HEK293 (cell line): ENCODE measurements around the gene MDM2.

Experiments used
- CTCF ChIA-PET: fragments of 350-600 bp; formaldehyde crosslinking; extraction: SDS; loops from one replicate; lab custom pipeline; 2021; ENCODE audit warnings: antibody characterized with exemption; lab: Yijun Ruan, JAX
- POLR2A ChIA-PET: fragments of 300-600 bp; formaldehyde crosslinking; extraction: SDS; loops from one replicate; lab custom pipeline; 2020; ENCODE audit warnings: antibody characterized with exemption, inconsistent platforms; lab: Yijun Ruan, JAX
- H3K27ac ChIP-seq: fragments of 200-500 bp; sonication (Bioruptor generic); 2 replicates; pipeline ENCODE4 v1.5.1; 2014; ENCODE audit warnings: low read depth, low read length, control low read depth, inconsistent platforms; ENCODE audit errors: extremely low read depth
- H3K36me3 ChIP-seq, 2 experiments: fragments of 200-500 bp in 1 of 2; sonication (Bioruptor generic) in 1 of 2; 1 replicate in 1 of 2; 2 replicates in 1 of 2; pipeline ENCODE4 v1.5.1; 2014 to 2017; ENCODE audit warnings: inconsistent platforms in 2 of 2, low read length in 2 of 2; ENCODE audit not compliant: control insufficient read depth in 2 of 2, insufficient read depth in 1 of 2
- H3K4me1 ChIP-seq: fragments of 200-500 bp; sonication (Bioruptor generic); 2 replicates; pipeline ENCODE4 v1.5.1; 2014; ENCODE audit warnings: mild to moderate bottlenecking, low read length, inconsistent platforms; ENCODE audit not compliant: control insufficient read depth, insufficient read depth
- H3K4me3 ChIP-seq: 2 replicates; pipeline ENCODE4 v1.5.1; 2011; ENCODE audit warnings: low read depth, mild to moderate bottlenecking, control low read depth, low read length, moderate library complexity
- H3K9me3 ChIP-seq: fragments of 200-500 bp; sonication (Bioruptor generic); 2 replicates; pipeline ENCODE4 v1.5.1; 2014; ENCODE audit warnings: low read depth, low read length, inconsistent platforms; ENCODE audit not compliant: control insufficient read depth, insufficient read depth
- FEZF1 ChIP-seq: fragments of 450-650 bp; formaldehyde crosslinking; IDR thresholded peaks from 2 replicates; pipeline ENCODE4 v1.5.1; 2016; ENCODE audit warnings: missing biosample characterization, missing genetic modification characterization
- INSM2 ChIP-seq: fragments of 450-650 bp; formaldehyde crosslinking; IDR thresholded peaks from 2 replicates; pipeline ENCODE4 v1.5.1; 2016; ENCODE audit warnings: missing biosample characterization, missing genetic modification characterization
- OSR2 ChIP-seq: fragments of 450-650 bp; formaldehyde crosslinking; IDR thresholded peaks from 2 replicates; pipeline ENCODE4 v1.5.1; 2016; ENCODE audit warnings: missing biosample characterization, missing genetic modification characterization
- PRDM6 ChIP-seq: fragments of 450-650 bp; formaldehyde crosslinking; IDR thresholded peaks from 2 replicates; pipeline ENCODE4 v1.5.1; 2017; ENCODE audit warnings: missing biosample characterization, missing genetic modification characterization
- SALL2 ChIP-seq: fragments of 450-650 bp; formaldehyde crosslinking; IDR thresholded peaks from 2 replicates; pipeline ENCODE4 v1.5.0; 2017; ENCODE audit warnings: missing biosample characterization, mild to moderate bottlenecking, missing genetic modification characterization, borderline replicate concordance
- ZBTB44 ChIP-seq: fragments of 450-650 bp; IDR thresholded peaks from 2 replicates; pipeline ENCODE4 v1.5.1; 2018; ENCODE audit warnings: missing biosample characterization, mild to moderate bottlenecking, missing genetic modification characterization
- ZNF121 ChIP-seq: fragments of 450-650 bp; formaldehyde crosslinking; IDR thresholded peaks from 2 replicates; pipeline ENCODE4 v1.5.1; 2016; ENCODE audit warnings: missing biosample characterization, missing genetic modification characterization
- ZNF155 ChIP-seq: fragments of 450-650 bp; formaldehyde crosslinking; IDR thresholded peaks from 2 replicates; pipeline ENCODE4 v1.5.1; 2016; ENCODE audit warnings: missing biosample characterization, missing genetic modification characterization
- ZNF19 ChIP-seq: fragments of 450-650 bp; formaldehyde crosslinking; IDR thresholded peaks from 2 replicates; pipeline ENCODE4; 2016; ENCODE audit warnings: missing biosample characterization, missing genetic modification characterization, low read depth
- ZNF2 ChIP-seq: fragments of 450-650 bp; formaldehyde crosslinking; IDR thresholded peaks from 2 replicates; pipeline ENCODE4 v1.5.1; 2016; ENCODE audit warnings: missing biosample characterization, missing genetic modification characterization
- ZNF280C ChIP-seq: fragments of 450-650 bp; formaldehyde crosslinking; IDR thresholded peaks from 2 replicates; pipeline ENCODE4 v1.5.1; 2016; ENCODE audit warnings: missing biosample characterization, missing genetic modification characterization
- ZNF610 ChIP-seq: fragments of 450-650 bp; formaldehyde crosslinking; IDR thresholded peaks from 2 replicates; pipeline ENCODE4 v1.5.1; 2016; ENCODE audit warnings: missing biosample characterization, missing genetic modification characterization, borderline replicate concordance
- ZNF626 ChIP-seq: fragments of 450-650 bp; sonication (Bioruptor Pico); formaldehyde crosslinking; IDR thresholded peaks from 2 replicates; pipeline ENCODE4 v1.5.1; 2018; ENCODE audit warnings: missing biosample characterization, missing genetic modification characterization, inconsistent platforms
- ZNF658 ChIP-seq: fragments of 450-650 bp; formaldehyde crosslinking; IDR thresholded peaks from 2 replicates; pipeline ENCODE4; 2016; ENCODE audit warnings: missing biosample characterization, missing genetic modification characterization
- ZNF701 ChIP-seq: fragments of 450-650 bp; formaldehyde crosslinking; IDR thresholded peaks from 2 replicates; pipeline ENCODE4 v1.5.1; 2016; ENCODE audit warnings: missing biosample characterization, missing genetic modification characterization
- ZNF747 ChIP-seq: fragments of 450-650 bp; formaldehyde crosslinking; IDR thresholded peaks from 2 replicates; pipeline ENCODE4 v1.5.1; 2016; ENCODE audit warnings: missing biosample characterization, missing genetic modification characterization
- ZNF776 ChIP-seq: fragments of 450-650 bp; formaldehyde crosslinking; IDR thresholded peaks from 2 replicates; pipeline ENCODE4 v1.5.0; 2017; ENCODE audit warnings: missing biosample characterization, missing genetic modification characterization, borderline replicate concordance
- ZNF785 ChIP-seq: fragments of 450-650 bp; formaldehyde crosslinking; IDR thresholded peaks from 2 replicates; pipeline ENCODE4 v1.5.1; 2016; ENCODE audit warnings: missing biosample characterization, missing genetic modification characterization
- ZNF791 ChIP-seq: fragments of 450-650 bp; formaldehyde crosslinking; IDR thresholded peaks from 2 replicates; pipeline ENCODE4 v1.5.1; 2016; ENCODE audit warnings: missing biosample characterization, missing genetic modification characterization
- TF ChIP-seq, protein P1 (sequence below): fragments of 450-650 bp; formaldehyde crosslinking; IDR thresholded peaks from 2 replicates; pipeline ENCODE4 v1.5.1; 2017; ENCODE audit warnings: missing biosample characterization, mild to moderate bottlenecking, missing genetic modification characterization, moderate library complexity

MDM2 gene

GRCh38 chr12:68837215-68837614, 29.2 kb downstream of the MDM2 start:
- H3K36me3 ChIP-seq = peaks cover 79 to 90% of the 10 kb centered on the region in 2 experiments

DNA sequence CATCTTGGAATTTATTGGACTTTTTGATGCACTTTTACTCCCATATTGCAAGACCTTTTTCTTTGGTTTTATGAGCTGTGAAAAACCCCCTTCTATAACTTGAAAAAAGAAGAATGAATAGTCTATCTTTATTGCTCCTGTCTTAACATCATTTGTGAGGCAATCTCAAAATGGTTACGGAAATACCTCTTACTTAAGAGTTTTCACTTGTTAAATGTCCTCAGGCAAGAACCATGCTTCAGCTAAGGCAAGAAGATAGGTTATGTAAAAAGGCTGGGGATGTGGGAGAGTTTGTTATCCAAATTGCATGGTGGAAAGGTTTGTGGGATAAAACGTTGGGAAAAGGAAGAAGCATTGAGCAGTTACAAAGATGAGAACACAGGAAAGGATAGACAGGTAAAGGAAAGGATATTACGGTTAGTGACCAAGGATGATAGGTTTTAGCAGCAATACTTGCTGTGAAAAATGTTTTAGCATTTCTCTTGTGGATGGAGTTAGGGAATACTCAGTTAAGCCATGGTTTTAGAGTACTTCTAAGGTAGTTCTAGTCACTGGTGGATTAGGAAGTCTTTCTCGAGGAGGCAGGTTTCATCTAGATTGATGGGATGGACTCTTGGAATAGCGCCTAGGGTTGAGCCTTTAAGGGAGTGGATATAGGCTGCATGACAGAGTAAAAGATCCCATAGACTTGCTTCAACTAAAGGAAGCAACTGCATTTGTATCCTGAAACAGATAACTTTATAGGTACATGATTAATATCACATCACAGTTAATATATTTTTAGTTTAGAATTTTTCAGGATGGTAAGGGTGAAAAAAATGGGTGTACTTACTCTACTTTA, 30.3 kb downstream of the MDM2 start:
- H3K4me1 ChIP-seq = no peaks in the 10 kb centered on the region
- peaks cover 78 to 95% of the 10 kb centered on the region in 2 experiments for H3K36me3 ChIP-seq
- no peak overlapping the region for H3K27ac ChIP-seq
- ChIA-PET CTCF (no interaction called here), POLR2A (no interaction called here)
- TF ChIP-seq PRDM6 (peak; percentile 33; the same call in 1 of the 2 replicates), ZNF791 (no peak)
- H3K4me3 ChIP-seq = no peak overlapping the region
- H3K9me3 ChIP-seq = no peaks in the 10 kb centered on the region

More at GRCh38 chr12:68837215-68837614, 29.2 kb downstream of the MDM2 start:
- CTCF ChIA-PET = interaction anchor here (0.6 kb wide), 1 partner anchor 335 kb away, joined by 4 read pairs; no protein-coding TSS in a partner anchor
- H3K27ac ChIP-seq = no peak overlapping the region
- no peaks in the 10 kb centered on the region for H3K4me1 ChIP-seq
- POLR2A ChIA-PET = interaction anchor here (0.9 kb wide), 1 partner anchor 28 kb away, joined by 4 read pairs; no protein-coding TSS in a partner anchor
- no peaks in the 10 kb centered on the region for H3K9me3 ChIP-seq
- no peak overlapping the region for H3K4me3 ChIP-seq
- TF ChIP-seq ZNF701 (tag by site-specific recombination) (no peak), OSR2 (no peak), ZNF776 (tag by site-specific recombination) (no peak), FEZF1 (no peak), ZNF626 (tag by site-specific recombination) (no peak), ZNF280C (tag by site-specific recombination) (no peak), ZNF155 (tag by site-specific recombination) (no peak), INSM2 (tag by site-specific recombination) (no peak), ZNF658 (no peak), SALL2 (no peak), ZNF610 (tag by site-specific recombination) (no peak), ZNF2 (no peak), ZNF785 (tag by site-specific recombination) (no peak), ZNF121 (no peak), ZBTB44 (no peak), ZNF19 (tag by site-specific recombination) (no peak), ZNF747 (tag by site-specific recombination) (no peak)
- TF ChIP-seq, protein P1, sequence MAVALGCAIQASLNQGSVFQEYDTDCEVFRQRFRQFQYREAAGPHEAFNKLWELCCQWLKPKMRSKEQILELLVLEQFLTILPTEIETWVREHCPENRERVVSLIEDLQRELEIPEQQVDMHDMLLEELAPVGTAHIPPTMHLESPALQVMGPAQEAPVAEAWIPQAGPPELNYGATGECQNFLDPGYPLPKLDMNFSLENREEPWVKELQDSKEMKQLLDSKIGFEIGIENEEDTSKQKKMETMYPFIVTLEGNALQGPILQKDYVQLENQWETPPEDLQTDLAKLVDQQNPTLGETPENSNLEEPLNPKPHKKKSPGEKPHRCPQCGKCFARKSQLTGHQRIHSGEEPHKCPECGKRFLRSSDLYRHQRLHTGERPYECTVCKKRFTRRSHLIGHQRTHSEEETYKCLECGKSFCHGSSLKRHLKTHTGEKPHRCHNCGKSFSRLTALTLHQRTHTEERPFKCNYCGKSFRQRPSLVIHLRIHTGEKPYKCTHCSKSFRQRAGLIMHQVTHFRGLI = no peak
